ENCODE measurements around the gene SUSD1.

Gene SUSD1

DNA sequence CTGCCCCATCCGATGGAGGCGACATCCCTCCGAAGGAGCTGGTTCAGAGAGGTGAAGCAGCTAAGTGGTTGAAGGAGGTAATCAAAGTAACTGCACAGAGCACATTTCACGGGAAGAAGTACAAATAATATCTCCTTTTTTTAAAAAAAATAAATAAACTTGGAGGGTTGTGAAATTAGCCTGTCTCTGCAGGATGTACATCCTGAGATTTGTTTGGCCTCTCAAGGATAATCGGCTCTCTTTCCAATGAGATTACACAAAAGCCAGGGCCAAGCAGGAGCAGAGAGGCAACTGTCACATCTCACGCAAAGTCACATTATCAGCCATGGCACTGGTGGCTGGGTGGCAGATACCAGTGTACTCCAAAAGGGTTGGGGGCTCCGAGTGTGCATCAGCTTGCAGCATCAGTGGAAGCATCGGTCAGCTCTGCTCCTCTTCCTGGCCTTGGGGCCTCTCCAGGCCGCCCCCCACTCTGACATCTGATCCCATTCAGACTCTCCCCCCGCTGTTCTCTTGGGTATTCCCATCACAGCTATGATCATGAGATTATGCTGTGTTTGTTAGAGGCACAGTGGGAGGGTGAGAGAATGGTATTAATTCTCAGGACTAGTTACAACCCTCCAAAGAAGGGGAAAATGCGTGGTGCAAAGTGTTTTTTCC is 168.6 kb downstream of the SUSD1 start:
- no peak for DNase-seq

DNA sequence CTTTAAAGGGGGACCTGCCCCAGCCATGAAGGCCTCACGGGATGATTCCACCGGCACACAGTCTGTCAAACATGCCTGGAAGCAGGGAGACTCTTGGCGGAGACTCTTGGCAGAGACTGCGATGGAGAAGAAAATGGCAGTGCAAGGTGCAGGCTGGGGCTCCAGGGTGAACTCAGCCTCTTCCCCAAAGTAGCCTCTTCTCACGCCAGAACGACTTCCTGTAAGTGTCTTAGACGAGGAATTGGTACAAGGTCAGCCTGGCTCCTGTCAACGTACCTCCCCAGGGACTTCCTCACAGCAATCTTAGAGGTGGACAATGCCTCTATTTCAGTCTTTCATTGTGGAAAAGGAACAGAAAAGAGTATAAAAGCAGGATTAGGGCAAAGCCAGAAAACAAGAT is 169.2 kb downstream of the SUSD1 start:
- no peak for DNase-seq

DNA sequence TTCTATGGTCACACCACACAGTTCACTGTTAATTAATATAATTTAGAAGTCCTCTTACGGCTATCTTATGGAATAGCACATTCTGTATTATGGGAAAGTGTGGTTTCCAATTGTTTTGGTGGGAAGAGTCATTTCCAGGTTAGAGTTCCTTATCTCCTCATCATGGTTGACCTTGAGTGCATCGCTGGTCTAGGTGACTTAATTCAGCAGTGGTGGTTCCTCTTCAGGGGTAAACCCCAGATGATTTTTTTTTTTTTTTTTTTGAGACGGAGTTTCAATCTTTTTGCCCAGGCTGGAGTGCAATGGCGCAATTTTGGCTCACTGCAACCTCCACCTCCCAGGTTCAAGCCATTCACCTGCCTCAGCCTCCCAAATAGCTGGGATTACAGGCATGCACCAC is 171.6 kb downstream of the SUSD1 start:
- DNase-seq: no peak

DNA sequence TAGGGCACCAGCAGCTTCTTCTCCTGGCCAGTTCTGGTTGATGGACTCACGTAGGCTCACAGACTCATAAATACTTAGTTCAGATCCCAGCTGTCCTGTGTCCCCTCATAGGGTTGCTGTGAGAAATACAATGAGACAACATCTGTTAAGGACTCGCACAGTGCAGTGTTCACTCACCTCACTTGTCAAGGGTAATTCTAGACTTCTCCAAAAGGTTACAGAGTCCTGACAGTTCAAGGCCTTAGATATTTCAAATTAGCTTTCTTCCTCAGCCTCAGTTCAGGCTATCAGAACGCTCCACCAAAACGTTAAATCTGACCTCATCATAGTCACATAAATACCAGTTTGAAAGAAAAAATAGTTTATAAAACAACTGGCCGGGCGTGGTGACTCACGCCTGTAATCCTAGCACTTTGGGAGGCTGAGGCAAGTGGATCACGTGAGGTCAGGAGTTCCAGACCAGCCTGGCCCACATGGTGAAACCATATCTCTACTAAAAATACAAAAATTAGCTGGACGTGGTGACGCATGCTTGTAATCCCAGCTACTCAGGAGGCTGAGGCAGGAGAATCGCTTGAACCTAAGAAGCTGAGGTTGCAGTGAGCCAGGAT is 172.1 kb downstream of the SUSD1 start:
- DNase-seq: no peak

DNA sequence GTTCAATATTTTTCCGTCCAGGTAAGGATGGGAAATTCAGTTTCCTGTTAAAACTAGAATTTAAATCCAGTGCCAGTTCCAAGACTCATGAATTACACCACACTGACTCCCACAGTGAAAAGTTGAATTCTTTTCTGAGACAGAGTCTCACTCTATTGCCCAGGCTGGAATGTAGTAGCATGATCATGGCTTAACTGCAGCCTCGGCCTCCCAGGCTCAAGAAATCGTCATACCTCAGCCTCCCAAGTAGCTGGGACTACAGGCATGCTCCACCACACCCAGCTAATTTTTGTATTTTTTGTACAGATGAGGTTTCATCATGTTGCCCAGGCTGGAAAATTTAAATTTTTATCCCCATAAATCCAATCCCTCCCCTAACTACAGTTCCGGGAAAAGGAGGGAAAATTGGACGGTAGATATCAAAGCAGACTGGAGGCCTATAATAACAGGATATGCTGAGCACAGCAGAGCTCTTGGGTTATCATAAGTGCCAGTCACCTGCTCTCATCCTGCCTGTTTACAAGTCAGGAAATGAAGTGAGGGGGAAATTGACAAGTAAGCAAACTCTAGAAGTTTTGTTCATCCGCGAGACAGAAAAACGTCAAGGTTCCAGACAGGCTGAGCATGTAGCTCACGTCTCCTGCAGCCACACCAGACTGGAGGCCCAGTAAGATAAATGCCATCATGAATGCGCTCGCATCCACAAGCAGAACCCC is 172.8 kb downstream of the SUSD1 start:
- DNase-seq: no peak

DNA sequence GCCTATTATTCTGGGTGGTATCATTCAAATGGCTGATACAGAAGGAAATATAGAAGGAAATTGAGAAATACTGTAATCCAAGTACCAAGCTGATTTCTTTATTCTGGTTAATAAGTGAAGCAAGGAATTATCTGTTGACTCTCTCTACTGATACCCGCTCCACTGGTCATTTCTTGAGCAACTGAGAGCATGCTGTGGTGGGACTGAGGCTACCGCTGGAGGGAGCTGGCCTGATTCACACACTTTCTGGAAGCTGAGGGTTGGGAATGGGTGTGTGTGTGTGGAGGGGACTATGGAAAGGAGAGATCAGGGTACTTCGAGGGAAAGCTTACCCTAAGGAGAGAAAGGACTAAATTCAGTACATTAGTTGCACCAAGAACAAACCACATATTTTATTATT is 174.4 kb downstream of the SUSD1 start:
- DNase-seq: no peak

DNA sequence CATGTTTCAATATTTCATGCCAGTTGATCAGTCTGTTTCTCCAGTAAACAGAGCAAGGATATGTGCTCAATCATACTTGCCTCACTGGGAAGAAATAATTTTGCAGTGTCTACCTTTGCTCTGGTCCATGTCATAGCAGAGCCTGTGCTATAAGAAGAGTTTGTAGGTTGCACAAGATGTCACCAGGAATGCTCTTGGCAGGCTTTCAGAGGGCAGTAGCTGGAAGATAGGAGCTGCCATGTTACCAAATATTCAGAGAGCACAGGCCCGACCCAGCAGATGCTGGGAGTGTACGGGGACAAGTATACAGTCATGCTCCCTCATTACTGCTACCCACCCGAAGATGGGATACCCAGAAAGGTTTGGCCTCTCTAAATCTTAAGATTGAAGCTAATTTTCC is 175.8 kb downstream of the SUSD1 start:
- no peak for DNase-seq

DNA sequence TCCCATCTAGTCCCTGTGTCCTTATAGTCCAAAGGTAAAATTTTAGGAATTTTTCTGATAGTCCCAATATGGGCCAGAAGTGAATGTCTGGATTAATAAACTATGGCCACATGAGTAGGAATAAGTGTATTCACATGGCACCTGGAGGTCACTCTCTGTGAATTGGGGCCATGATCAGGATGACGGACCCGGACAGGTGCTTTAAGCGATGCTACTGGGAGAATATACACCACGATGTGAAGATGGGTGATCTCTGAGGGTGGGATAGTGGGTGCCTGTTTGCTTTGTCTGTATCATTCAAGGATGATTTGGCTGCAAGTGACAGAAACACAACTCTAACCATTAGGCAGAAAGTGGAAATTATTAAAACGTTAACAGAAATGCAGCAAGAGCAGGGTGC is 177.3 kb downstream of the SUSD1 start:
- DNase-seq: no peak

DNA sequence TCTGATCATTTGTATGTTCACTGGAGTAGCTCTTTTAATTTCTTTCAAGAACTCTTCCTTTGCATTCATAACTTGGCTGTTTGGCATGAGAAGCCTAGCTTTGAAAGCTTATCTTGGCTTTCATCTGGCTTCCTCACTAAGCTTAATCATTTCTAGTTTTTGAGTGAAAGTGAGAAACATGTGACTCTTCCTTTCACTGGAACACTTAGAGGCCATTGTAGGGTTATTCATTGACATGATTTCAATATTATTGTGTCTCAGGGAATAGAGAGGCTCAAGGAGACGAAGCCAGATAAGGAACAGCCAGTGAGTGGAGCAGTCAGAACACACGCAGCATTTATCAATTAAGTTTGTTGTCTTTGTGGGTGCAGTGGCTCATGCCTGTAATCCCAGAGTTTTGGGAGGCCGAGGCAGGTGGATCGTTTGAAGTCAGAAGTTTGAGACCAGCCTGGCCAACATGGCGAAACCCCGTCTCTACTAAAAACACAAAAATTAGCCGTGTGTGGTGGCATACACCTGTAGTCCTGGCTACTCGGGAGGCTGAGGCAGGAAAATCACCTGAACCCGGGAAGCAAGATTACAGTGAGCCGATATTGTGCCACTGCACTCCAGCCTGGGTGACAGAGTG is 180.2 kb downstream of the SUSD1 start:
- DNase-seq: no peak

DNA sequence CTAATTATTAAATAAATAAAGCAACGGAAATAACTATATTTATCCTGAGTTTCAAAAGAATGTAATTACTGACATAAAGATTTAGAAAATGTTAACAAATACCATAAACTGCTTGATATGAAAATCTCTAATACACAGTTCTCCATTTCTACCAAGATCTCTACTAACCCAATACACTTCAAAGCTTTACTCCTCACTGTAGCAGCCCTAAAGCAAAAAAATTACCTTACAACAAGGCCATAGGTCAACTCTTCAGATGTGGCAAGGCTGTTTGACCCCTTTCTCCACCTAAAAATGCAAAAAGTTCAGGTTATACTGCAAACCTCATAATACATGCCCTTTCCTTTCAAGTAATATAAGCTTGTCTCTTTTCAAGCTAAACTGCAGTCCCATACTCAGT is 181.8 kb downstream of the SUSD1 start:
- DNase-seq: no peak

DNA sequence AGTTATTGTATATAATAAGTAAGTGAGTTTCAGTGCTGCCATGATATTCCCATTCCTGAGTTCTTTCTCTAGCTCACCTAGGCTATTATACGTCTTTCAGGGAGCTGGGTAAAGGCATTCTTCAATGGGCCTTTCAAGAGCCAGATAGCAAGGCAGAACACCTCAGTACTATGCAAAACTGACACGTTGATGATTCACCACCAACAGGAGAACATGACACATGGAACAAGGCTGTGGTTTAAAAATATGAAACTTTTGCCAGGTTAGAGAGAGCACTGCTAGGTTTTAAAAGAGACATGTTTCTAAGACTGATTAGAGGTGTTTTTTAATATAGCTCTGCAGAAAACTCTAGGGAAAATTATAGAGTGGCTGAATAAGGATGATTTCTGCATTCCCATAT is 182.6 kb downstream of the SUSD1 start:
- no peak for DNase-seq

DNA sequence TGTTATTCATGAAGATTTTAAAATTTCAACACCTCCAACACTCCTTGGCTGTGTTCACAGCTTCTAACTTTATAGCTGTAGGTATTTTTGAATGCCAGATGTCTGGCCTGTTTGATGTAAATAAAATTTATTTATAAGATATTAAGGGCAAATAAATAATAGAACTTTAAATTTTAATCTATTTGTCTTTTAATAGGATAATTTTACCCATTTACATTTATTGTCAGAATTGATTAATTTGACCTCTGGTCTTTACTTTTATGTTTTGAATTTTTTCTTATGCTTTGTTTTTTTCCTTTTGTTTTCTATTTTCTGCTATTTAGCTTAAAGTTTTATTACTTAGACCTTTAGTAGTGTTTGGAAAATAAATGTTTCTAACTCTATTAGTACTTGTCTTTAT is 183.9 kb downstream of the SUSD1 start:
- no peak for DNase-seq
